Endothelial cell of umbilical vein (primary cell): Measurements from ENCODE around the gene FYCO1. TPM values are rescaled to one million over a fixed set of nuclear protein-coding genes. Genes with fewer than 3 reads are reported as not detected.

Experiments used
- BruUV-seq: library from RNA; stranded (reverse); fragments of 400-500 nt; replicated peaks from 2 replicates; lab custom pipeline; 2021; lab: Mats Ljungman, UMichigan
- CTCF ChIA-PET: fragments of 300-600, 350-600 bp; sonication (Branson Sonifier 250); formaldehyde crosslinking; loops from one replicate; lab custom pipeline; 2021; ENCODE audit warnings: antibody characterized with exemption, inconsistent platforms; lab: Charles Lee
- POLR2A ChIA-PET: fragments of 300-600, 350-600 bp; sonication (Branson Sonifier 250); formaldehyde crosslinking; loops from one replicate; lab custom pipeline; 2021; ENCODE audit warnings: antibody characterized with exemption, inconsistent platforms; lab: Charles Lee
- DNase-seq: peaks from one replicate; pipeline ENCODE4 v3.0.0-alpha.2; 2011; ENCODE audit warnings: low read depth, low spot score
- FAIRE-seq: peaks from 2 replicates; lab custom pipeline; 2011; peaks lifted over from hg19 to GRCh38; lab: Jason Lieb, UNC
- H2AFZ ChIP-seq: 2 replicates; pipeline ENCODE4 v1.6.0; 2012; ENCODE audit warnings: low read depth, low read length, control low read depth, inconsistent platforms
- H3K27ac ChIP-seq: 2 replicates; pipeline ENCODE4 v1.5.1; 2011; ENCODE audit warnings: low read depth, mild to moderate bottlenecking, control low read depth, low read length, moderate library complexity; ENCODE audit not compliant: insufficient read depth
- H3K27me3 ChIP-seq, 2 experiments: 2 replicates each; pipeline versions ENCODE4 v1.6.0 to v1.6.1; 2011; ENCODE audit warnings: low read length in 2 of 2, mixed read lengths in 1 of 2; ENCODE audit not compliant: control insufficient read depth in 2 of 2, insufficient read depth in 2 of 2
- H3K36me3 ChIP-seq, 2 experiments: 2 replicates in 1 of 2; 3 replicates in 1 of 2; pipeline ENCODE4 v1.5.1; 2011; ENCODE audit warnings: low read length in 2 of 2, mild to moderate bottlenecking in 1 of 2, moderate library complexity in 1 of 2; ENCODE audit not compliant: control insufficient read depth in 2 of 2, insufficient read depth in 2 of 2; ENCODE audit errors: extremely low read depth in 1 of 2
- H3K4me1 ChIP-seq: 3 replicates; pipeline ENCODE4 v1.5.1; 2011; ENCODE audit warnings: mild to moderate bottlenecking, low read length; ENCODE audit not compliant: control insufficient read depth, insufficient read depth; ENCODE audit errors: extremely low read depth
- H3K4me2 ChIP-seq: 2 replicates; pipeline ENCODE4 v1.6.1; 2011; ENCODE audit warnings: low read length, control low read depth, mixed read lengths; ENCODE audit not compliant: insufficient read depth
- H3K4me3 ChIP-seq, 3 experiments: fragments of 200-600 bp in 1 of 3; sonication (generic), shearing (Covaris generic) in 1 of 3; replicated peaks in 1 of 3; 2 replicates each; pipeline ENCODE4 v1.5.1; 2011 to 2016; ENCODE audit warnings: control low read depth in 3 of 3, low read length in 3 of 3, mild to moderate bottlenecking in 2 of 3, inconsistent platforms in 1 of 3, low read depth in 1 of 3, moderate library complexity in 1 of 3; ENCODE audit not compliant: insufficient read depth in 1 of 3
- H3K79me2 ChIP-seq: 2 replicates; pipeline ENCODE4 v1.6.0; 2012; ENCODE audit warnings: low read length, inconsistent platforms; ENCODE audit not compliant: control insufficient read depth, insufficient read depth
- H3K9ac ChIP-seq: replicated peaks from 2 replicates; pipeline ENCODE3; 2011; ENCODE audit warnings: low read length, control low read depth; ENCODE audit not compliant: insufficient read depth; ENCODE audit errors: extremely low read depth
- H3K9me1 ChIP-seq: replicated peaks from 3 replicates; pipeline ENCODE4 v1.6.0; 2011; ENCODE audit warnings: mild to moderate bottlenecking, low read length; ENCODE audit not compliant: control insufficient read depth, insufficient read depth; ENCODE audit errors: extremely low read depth
- H3K9me3 ChIP-seq: replicated peaks from 2 replicates; pipeline ENCODE4 v1.5.1; 2012; ENCODE audit warnings: low read length, inconsistent platforms; ENCODE audit not compliant: control insufficient read depth, insufficient read depth
- H4K20me1 ChIP-seq: replicated peaks from 2 replicates; pipeline ENCODE3; 2011; ENCODE audit warnings: mild to moderate bottlenecking, low read length; ENCODE audit not compliant: control insufficient read depth, insufficient read depth; ENCODE audit errors: extremely low read depth
- CTCF ChIP-seq, 2 donors: IDR thresholded peaks; 1 replicate in 1 of 2; 2 replicates in 1 of 2; pipeline ENCODE4 v1.5.1; 2011; ENCODE audit warnings: low read length in 2 of 2, mild to moderate bottlenecking in 2 of 2, moderate library complexity in 2 of 2, control low read depth in 1 of 2, inconsistent platforms in 1 of 2, low read depth in 1 of 2; ENCODE audit not compliant: insufficient read depth in 1 of 2; ENCODE audit errors: extremely low read depth in 1 of 2
- EZH2 ChIP-seq: IDR thresholded peaks from 2 replicates; pipeline ENCODE4 v1.6.1; 2012; ENCODE audit warnings: borderline replicate concordance, low read depth, mild to moderate bottlenecking, moderate library complexity, low read length, inconsistent platforms; ENCODE audit not compliant: severe bottlenecking
- FOS ChIP-seq: IDR thresholded peaks from 2 replicates; pipeline ENCODE4 v1.6.1; 2011; ENCODE audit warnings: mild to moderate bottlenecking, low read length, moderate library complexity, borderline replicate concordance; ENCODE audit not compliant: insufficient read depth
- GATA2 ChIP-seq: IDR thresholded peaks from 2 replicates; pipeline ENCODE4 v1.7.0; 2011; ENCODE audit warnings: low read depth, mild to moderate bottlenecking, moderate library complexity, mixed read lengths, low read length; ENCODE audit not compliant: insufficient read length, insufficient read depth
- JUN ChIP-seq: IDR thresholded peaks from 2 replicates; pipeline ENCODE4 v1.6.1; 2011; ENCODE audit warnings: borderline replicate concordance, low read depth; ENCODE audit not compliant: insufficient read length, insufficient read depth
- MAX ChIP-seq: IDR thresholded peaks from 2 replicates; pipeline ENCODE4 v1.6.1; 2011; ENCODE audit not compliant: insufficient read depth, insufficient read length
- MYC ChIP-seq: IDR thresholded peaks from one replicate; pipeline ENCODE4 v1.6.1; 2011; ENCODE audit warnings: mild to moderate bottlenecking, low read depth, low read length
- POLR2A ChIP-seq: IDR thresholded peaks from 2 replicates; pipeline ENCODE4 v1.6.1; 2012; ENCODE audit warnings: low read depth, mild to moderate bottlenecking, control low read depth, low read length
- POLR2AphosphoS5 ChIP-seq: IDR thresholded peaks from 2 replicates; pipeline ENCODE4 v1.6.1; 2012; ENCODE audit warnings: low read depth, mild to moderate bottlenecking, control low read depth, low read length, moderate library complexity; ENCODE audit not compliant: insufficient read depth
- dilution Hi-C: fragments of 300-500 bp; cut with MboI; formaldehyde crosslinking; loops from one replicate; pipeline ENCODE4 v1.15.0; 2019; ENCODE audit warnings: low sequenced_read_pairs; ENCODE audit not compliant: extremely low pct_ligation_motif_present
- intact Hi-C: fragments of 100-400 bp; cut with micrococcal nuclease; formaldehyde crosslinking; loops from one replicate; pipeline ENCODE4 v1.10.0; 2022
- polyA plus RNA-seq, 4 experiments: library from polyadenylated mRNA; depleted of rRNA in 3 of 4; stranded (reverse) in 3 of 4; unstranded in 1 of 4; fragments of >200 nt; gene quantifications; 2 replicates each; pipeline versions ENCODE4 v1.2.1 to v1.2.3, GENCODE V29; 2011 to 2012; ENCODE audit warnings: missing spikeins in 1 of 4
- total RNA-seq: library from RNA; stranded (reverse); gene quantifications from 2 replicates; pipeline ENCODE4 v1.2.3, GENCODE V29; 2021

The FYCO1 gene
- total and polyA plus RNA-seq, 2 donors (not counting 3 experiments of a cell fraction or from before 2014, with no cell fraction given), result 13.9 to 20.8 TPM

- FAIRE-seq (no peak), DNase-seq (no peak)
- TF ChIP-seq JUN (no peak), FOS (no peak), MAX (no peak), EZH2 (no peak), GATA2 (no peak), POLR2A (no peak), MYC (no peak), CTCF (IDR thresholded peaks at IDR 0.05; ENCODE audit: extremely low read depth in 1 of 2, insufficient read depth in 1 of 2, low read depth in 1 of 2, low read length in 2 of 2) (no peak), POLR2AphosphoS5 (no peak)
- dilution Hi-C loops, result no loop called here
- Histone ChIP-seq H2AFZ (no peak overlapping the region), H3K27me3 (no peaks in the 10 kb centered on the region), H3K79me2 (peaks cover 27% of the 10 kb centered on the region), H3K36me3 (no peaks in the 10 kb centered on the region), H4K20me1 (no peaks in the 10 kb centered on the region), H3K9me3 (no peaks in the 10 kb centered on the region), H3K9me1 (no peaks in the 10 kb centered on the region), H3K4me2 (no peak overlapping the region), H3K9ac (no peak overlapping the region), H3K4me1 (peaks cover 17% of the 10 kb centered on the region), H3K4me3 (no peak overlapping the region), H3K27ac (no peak overlapping the region)
- intact Hi-C loops, result loop anchor here (2.0 kb wide), 1 partner anchor 55 kb away; no protein-coding TSS in a partner anchor
- ChIA-PET POLR2A (no interaction called here), CTCF (interaction anchor here (0.7 kb wide), 1 partner anchor 9 kb away, joined by 3 read pairs; no protein-coding TSS in a partner anchor)
- BruUV-seq, result no TSS peak
These were observed 2.1 kb downstream of the FYCO1 start for GRCh38 chr3:45993421-45994027.
